CD14-positive monocyte (primary cell): Measurements from ENCODE around the gene SPON1. TPM values are rescaled to one million over a fixed set of nuclear protein-coding genes. Genes with fewer than 3 reads are reported as not detected.

Source experiments
- DNase-seq, 3 donors: peaks; one replicate each; pipeline ENCODE4 v3.0.0-alpha.2; 2011 to 2022
- H2AFZ ChIP-seq: 2 replicates; pipeline ENCODE4 v1.6.0; 2012; ENCODE audit warnings: mild to moderate bottlenecking, low read depth, low read length, inconsistent platforms; ENCODE audit not compliant: insufficient read depth, poor library complexity, severe bottlenecking
- H3K27ac ChIP-seq, 2 donors: 1 replicate in 1 of 2; 2 replicates in 1 of 2; pipeline ENCODE4 v1.5.1; 2012 to 2013; ENCODE audit warnings: low read length in 2 of 2, control low read depth in 1 of 2, inconsistent platforms in 1 of 2, low read depth in 1 of 2, mild to moderate bottlenecking in 1 of 2
- H3K27me3 ChIP-seq, 2 donors: one replicate each; pipeline versions ENCODE4 v1.6.0 to v1.6.1; 2011 to 2013; ENCODE audit warnings: low read length in 2 of 2; ENCODE audit not compliant: control insufficient read depth in 2 of 2, insufficient read depth in 2 of 2
- H3K36me3 ChIP-seq, 2 donors: replicated peaks in 1 of 2; 1 replicate in 1 of 2; 2 replicates in 1 of 2; pipeline versions ENCODE4 v1.5.1 to v1.6.1; 2012 to 2013; ENCODE audit warnings: low read length in 2 of 2, control low read depth in 1 of 2, inconsistent platforms in 1 of 2, mild to moderate bottlenecking in 1 of 2; ENCODE audit not compliant: insufficient read depth in 2 of 2, control insufficient read depth in 1 of 2
- H3K4me1 ChIP-seq, 2 donors: 1 replicate in 1 of 2; 2 replicates in 1 of 2; pipeline versions ENCODE4 v1.5.1 to v1.6.1; 2012 to 2013; ENCODE audit warnings: low read length in 2 of 2, control low read depth in 1 of 2, inconsistent platforms in 1 of 2, mild to moderate bottlenecking in 1 of 2, moderate library complexity in 1 of 2; ENCODE audit not compliant: insufficient read depth in 2 of 2, control insufficient read depth in 1 of 2
- H3K4me2 ChIP-seq: replicated peaks from 2 replicates; pipeline ENCODE3; 2012; ENCODE audit warnings: low read length, moderate library complexity, mild to moderate bottlenecking; ENCODE audit not compliant: poor library complexity, severe bottlenecking; ENCODE audit errors: extremely low read depth
- H3K4me3 ChIP-seq, 3 experiments: fragments of 200-600 bp in 1 of 3; sonication (generic) in 1 of 3; replicated peaks in 1 of 3; 1 replicate in 2 of 3; 2 replicates in 1 of 3; pipeline ENCODE4 v1.5.1; 2011 to 2013; ENCODE audit warnings: low read length in 3 of 3, mild to moderate bottlenecking in 3 of 3, control low read depth in 2 of 3, low read depth in 2 of 3, inconsistent platforms in 1 of 3, moderate library complexity in 1 of 3
- H3K79me2 ChIP-seq: 2 replicates; pipeline ENCODE4 v1.6.0; 2012; ENCODE audit warnings: mild to moderate bottlenecking, control low read depth, inconsistent platforms, low read length, moderate library complexity; ENCODE audit not compliant: insufficient read depth
- H3K9ac ChIP-seq: 2 replicates; pipeline ENCODE4 v1.6.0; 2017; ENCODE audit warnings: low read length, mild to moderate bottlenecking; ENCODE audit not compliant: insufficient read depth, poor library complexity, severe bottlenecking
- H3K9me3 ChIP-seq, 2 donors: replicated peaks in 1 of 2; 1 replicate in 1 of 2; 2 replicates in 1 of 2; pipeline versions ENCODE4 v1.5.1 to v1.6.1; 2012 to 2013; ENCODE audit warnings: low read length in 2 of 2, control low read depth in 1 of 2; ENCODE audit not compliant: control insufficient read depth in 1 of 2, insufficient read depth in 1 of 2
- H4K20me1 ChIP-seq: 2 replicates; pipeline ENCODE4 v1.6.0; 2012; ENCODE audit warnings: mild to moderate bottlenecking, low read length, control low read depth, moderate library complexity; ENCODE audit not compliant: insufficient read depth
- H3K27ac Mint-ChIP-seq, 7 donors: one replicate each; pipeline ENCODE4 v1.8.0; 2020; ENCODE audit warnings: mild to moderate bottlenecking in 7 of 7, mixed read lengths in 7 of 7, moderate library complexity in 6 of 7, inconsistent platforms in 2 of 7
- H3K27me3 Mint-ChIP-seq, 3 donors: one replicate each; pipeline ENCODE4 v1.8.0; 2021 to 2022; ENCODE audit warnings: low read depth in 3 of 3, mild to moderate bottlenecking in 3 of 3, mixed read lengths in 3 of 3, moderate library complexity in 3 of 3, inconsistent platforms in 1 of 3
- H3K36me3 Mint-ChIP-seq, 2 donors: one replicate each; pipeline ENCODE4 v1.8.0; 2020; ENCODE audit warnings: mixed read lengths in 2 of 2, inconsistent platforms in 1 of 2, mild to moderate bottlenecking in 1 of 2
- H3K4me1 Mint-ChIP-seq: one replicate; pipeline ENCODE4 v1.8.0; 2020; ENCODE audit warnings: mild to moderate bottlenecking, mixed read lengths
- H3K4me3 Mint-ChIP-seq, 2 donors: one replicate each; pipeline ENCODE4 v1.8.0; 2020; ENCODE audit warnings: mild to moderate bottlenecking in 2 of 2, mixed read lengths in 2 of 2, moderate library complexity in 1 of 2
- H3K9me3 Mint-ChIP-seq, 7 donors: one replicate each; pipeline ENCODE4 v1.8.0; 2020 to 2022; ENCODE audit warnings: mixed read lengths in 7 of 7, mild to moderate bottlenecking in 6 of 7, moderate library complexity in 6 of 7, inconsistent platforms in 2 of 7
- CTCF ChIP-seq: fragments of 200-600 bp; IDR thresholded peaks from one replicate; pipeline ENCODE4 v1.8.0; 2022; ENCODE audit warnings: antibody characterized with exemption, mild to moderate bottlenecking
- WGBS: methylation state at CpG from one replicate; pipeline ENCODE4 v1.1.5; 2013; ENCODE audit warnings: missing lambda C conversion rate; ENCODE audit not compliant: insufficient coverage; 5-methylcytosine and 5-hydroxymethylcytosine counted together
- intact Hi-C, 2 donors: fragments of 100-400 bp; cut with micrococcal nuclease; formaldehyde crosslinking; loops; one replicate each; pipeline versions ENCODE4 v1.15.0 to v1.15.1; 2023
- polyA plus RNA-seq, 3 donors: library from polyadenylated mRNA; depleted of rRNA in 1 of 3; unstranded in 2 of 3; stranded (reverse) in 1 of 3; fragments of 300-500 nt in 2 of 3; fragments of >200 nt in 1 of 3; fragmentation: Illumina TruSeq in 2 of 3; gene quantifications; 1 replicate in 2 of 3; 2 replicates in 1 of 3; pipeline ENCODE4 v1.2.3, GENCODE V29; 2012 to 2021

SPON1 gene
- polyA plus RNA-seq, 3 donors = not detected

GRCh38 chr11:14245444-14245843 lies 282.9 kb downstream of the SPON1 start:
- H3K4me1 ChIP-seq = peaks cover 0 to under 1% of the 10 kb centered on the region in 2 donors
- Mint-ChIP-seq H3K36me3 (no peaks in the 10 kb centered on the region), H3K4me3 (no peak overlapping the region), H3K4me1 (peaks cover 2% of the 10 kb centered on the region), H3K27me3 (peaks cover 13 to 22% (median 20%) of the 10 kb centered on the region in 3 donors), H3K9me3 (peaks cover 0 to 2% (median 0%) of the 10 kb centered on the region in 7 donors), H3K27ac (no peak overlapping the region)
- H3K27ac ChIP-seq = no peak overlapping the region
- peaks cover 2 to 15% of the 10 kb centered on the region in 2 donors for H3K27me3 ChIP-seq
- H3K9me3 ChIP-seq = no peaks in the 10 kb centered on the region
- H3K4me2 ChIP-seq = no peak overlapping the region
- TF ChIP-seq CTCF = no peak
- H3K79me2 ChIP-seq = no peaks in the 10 kb centered on the region
- no peak overlapping the region for H2AFZ ChIP-seq
- intact Hi-C loops = no loop called here
- H4K20me1 ChIP-seq = no peaks in the 10 kb centered on the region
- DNase-seq = no peak
- H3K36me3 ChIP-seq = no peaks in the 10 kb centered on the region
- 43% methylated on average over 1 of the region's 2 CpGs for WGBS
- H3K9ac ChIP-seq = no peak overlapping the region
- H3K4me3 ChIP-seq = no peak overlapping the region

DNA sequence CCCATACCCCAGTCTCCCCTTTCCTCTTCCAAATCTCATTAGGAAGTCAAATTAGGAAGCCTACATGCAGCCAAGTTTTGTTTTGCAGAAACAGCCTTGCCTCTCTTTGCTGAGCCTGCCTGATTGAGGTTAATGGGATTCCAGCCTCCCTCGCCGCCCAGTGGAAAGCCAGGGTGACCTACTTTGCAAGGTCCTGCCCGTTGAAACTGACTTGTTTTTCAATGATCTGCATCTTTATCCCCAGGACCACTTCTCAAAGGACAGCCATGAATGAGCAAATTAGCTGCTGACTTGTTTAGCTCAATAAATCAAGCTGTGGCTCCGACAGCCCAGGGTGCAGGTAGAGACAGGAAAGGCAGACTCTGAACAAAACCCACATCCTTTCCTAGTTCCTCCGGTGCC lies 286.1 kb downstream of the SPON1 start:
- H3K79me2 ChIP-seq = no peaks in the 10 kb centered on the region
- H3K27me3 ChIP-seq = peaks cover 2 to 15% of the 10 kb centered on the region in 2 donors
- H3K9me3 ChIP-seq = no peaks in the 10 kb centered on the region
- H3K36me3 ChIP-seq = no peaks in the 10 kb centered on the region
- H3K4me2 ChIP-seq = no peak overlapping the region
- DNase-seq = no peak
- Mint-ChIP-seq H3K9me3 (peaks cover 0 to 4% (median 0%) of the 10 kb centered on the region in 7 donors), H3K4me3 (peak overlapping the region in 1 of 2 donors; percentile 24), H3K4me1 (no peaks in the 10 kb centered on the region), H3K27me3 (peaks cover 13 to 20% (median 18%) of the 10 kb centered on the region in 3 donors), H3K36me3 (no peaks in the 10 kb centered on the region), H3K27ac (no peak overlapping the region)
- H3K27ac ChIP-seq = no peak overlapping the region
- no peak overlapping the region for H3K9ac ChIP-seq
- intact Hi-C loops = loop anchor here (1.0 to 2.0 kb wide), 2 partner anchors 292 to 293 kb away; no protein-coding TSS in a partner anchor
- no peak for TF ChIP-seq CTCF
- no peaks in the 10 kb centered on the region for H4K20me1 ChIP-seq
- no peak overlapping the region for H2AFZ ChIP-seq
- WGBS = 3% methylated on average over 5 of the region's 5 CpGs
- no peaks in the 10 kb centered on the region for H3K4me1 ChIP-seq
- H3K4me3 ChIP-seq = no peak overlapping the region
